ENCODE results near the gene ATPAF1.

ATPAF1 gene

DNA sequence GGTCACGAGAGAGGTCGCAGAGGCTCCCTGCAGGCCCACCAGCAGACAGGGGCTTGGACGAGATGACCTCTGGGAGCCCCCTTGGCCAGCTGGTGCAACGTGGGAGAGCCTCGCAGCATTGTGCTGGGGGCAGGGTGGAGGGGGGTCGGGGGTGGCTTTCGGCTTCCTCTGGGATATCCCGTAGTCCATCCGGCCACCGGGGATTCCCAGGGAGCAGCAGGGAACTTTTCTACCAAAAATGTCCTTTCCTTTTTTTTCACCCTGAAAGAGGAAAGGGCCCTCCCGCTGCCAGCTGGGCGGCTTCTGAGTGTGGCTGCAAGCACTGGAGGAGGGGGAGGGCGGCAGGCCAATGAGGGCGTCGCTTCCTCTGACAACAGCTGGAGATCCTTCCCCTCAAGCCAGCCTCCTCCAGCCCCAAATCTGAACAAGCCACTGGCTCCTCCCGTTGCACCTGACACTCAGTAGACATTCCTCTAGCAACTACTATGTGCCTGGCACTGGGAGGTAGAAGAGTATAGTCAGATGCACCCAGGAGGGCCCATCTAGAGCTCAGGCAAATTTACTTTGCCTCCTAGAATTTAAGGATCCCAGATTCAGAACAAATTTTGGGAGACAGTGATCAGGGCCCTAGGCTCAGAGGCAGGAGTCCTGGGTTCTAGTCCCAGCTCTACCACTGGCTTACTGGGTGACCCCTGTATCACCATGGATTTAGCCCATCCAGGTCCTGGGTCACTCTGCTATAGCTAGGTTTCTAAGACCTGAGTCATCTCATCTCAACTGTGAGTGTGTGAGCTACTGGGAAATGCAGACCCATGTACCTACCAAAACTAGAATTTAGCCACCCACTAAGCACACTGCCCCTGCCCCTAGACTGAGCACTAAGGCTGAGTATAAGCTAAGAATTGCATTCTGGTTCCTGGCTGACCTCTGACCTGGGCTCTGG is 54.2 kb downstream of the ATPAF1 start:
- H2BK120ac ChIP-seq (ENCODE audit: low read depth, low read length), result no peak overlapping the region
- peaks cover 0 to 13% (median 5%) of the 10 kb centered on the region in 3 experiments for H3K27me3 ChIP-seq (ENCODE audit: control insufficient read depth in 3 of 3, insufficient read depth in 3 of 3, low read depth in 1 of 3, low read length in 3 of 3)
- no peak overlapping the region for H3K4ac ChIP-seq (ENCODE audit: low read length)
- peak overlapping the region; percentile 97 for H2AK5ac ChIP-seq (ENCODE audit: low read depth, low read length)
- no peak overlapping the region for H3K9ac ChIP-seq (ENCODE audit: low read depth, low read length, poor library complexity)
- H3K14ac ChIP-seq (ENCODE audit: low read length), result no peak overlapping the region
- H3K4me2 ChIP-seq (ENCODE audit: insufficient read depth, low read length, poor library complexity, severe bottlenecking), result peak overlapping the region; percentile 41
- no peak overlapping the region for H2BK12ac ChIP-seq (ENCODE audit: low read length)
- H3K9me3 ChIP-seq (replicated peaks in 1 of 2; ENCODE audit: control insufficient read depth in 2 of 2, insufficient read depth in 1 of 2, low read depth in 1 of 2, low read length in 2 of 2), result no peaks in the 10 kb centered on the region
- peak overlapping the region; percentile 97 for H2BK15ac ChIP-seq (ENCODE audit: low read length)
- H3K36me3 ChIP-seq (replicated peaks in 1 of 2; ENCODE audit: control insufficient read depth in 2 of 2, insufficient read depth in 2 of 2, low read length in 2 of 2), result no peaks in the 10 kb centered on the region
- H3K79me1 ChIP-seq (ENCODE audit: low read depth, low read length), result no peaks in the 10 kb centered on the region
- H2AFZ ChIP-seq (ENCODE audit: low read length), result peak overlapping the region; percentile 81
- DNase-seq (ENCODE audit: low spot score), result peak; percentile 41
- WGBS, 2 donors (ENCODE audit: extremely low coverage in 2 of 2, insufficient read length in 2 of 2, insufficient replicate concordance in 1 of 2), result no CpG with 5 or more reads among the region's 16 CpGs
- H3K4me3 ChIP-seq (ENCODE audit: low read length in 2 of 2), result peak overlapping the region in 1 of 2 donors; percentile 6
- H4K8ac ChIP-seq (ENCODE audit: low read depth, low read length), result no peak overlapping the region
- peak overlapping the region; percentile 92 for H3K18ac ChIP-seq (ENCODE audit: low read length)
- H3K27ac ChIP-seq (replicated peaks; ENCODE audit: low read length), result peak overlapping the region; percentile 86
- no peak overlapping the region for H3K23ac ChIP-seq (ENCODE audit: low read depth, low read length, poor library complexity)
- H4K91ac ChIP-seq (ENCODE audit: low read depth, low read length, poor library complexity), result no peak overlapping the region
- H2BK5ac ChIP-seq (ENCODE audit: low read length), result peak overlapping the region; percentile 92
- peaks cover 20 to 26% of the 10 kb centered on the region in 2 donors for H3K4me1 ChIP-seq (ENCODE audit: control insufficient read depth in 2 of 2, insufficient read depth in 1 of 2, low read depth in 1 of 2, low read length in 2 of 2)

DNA sequence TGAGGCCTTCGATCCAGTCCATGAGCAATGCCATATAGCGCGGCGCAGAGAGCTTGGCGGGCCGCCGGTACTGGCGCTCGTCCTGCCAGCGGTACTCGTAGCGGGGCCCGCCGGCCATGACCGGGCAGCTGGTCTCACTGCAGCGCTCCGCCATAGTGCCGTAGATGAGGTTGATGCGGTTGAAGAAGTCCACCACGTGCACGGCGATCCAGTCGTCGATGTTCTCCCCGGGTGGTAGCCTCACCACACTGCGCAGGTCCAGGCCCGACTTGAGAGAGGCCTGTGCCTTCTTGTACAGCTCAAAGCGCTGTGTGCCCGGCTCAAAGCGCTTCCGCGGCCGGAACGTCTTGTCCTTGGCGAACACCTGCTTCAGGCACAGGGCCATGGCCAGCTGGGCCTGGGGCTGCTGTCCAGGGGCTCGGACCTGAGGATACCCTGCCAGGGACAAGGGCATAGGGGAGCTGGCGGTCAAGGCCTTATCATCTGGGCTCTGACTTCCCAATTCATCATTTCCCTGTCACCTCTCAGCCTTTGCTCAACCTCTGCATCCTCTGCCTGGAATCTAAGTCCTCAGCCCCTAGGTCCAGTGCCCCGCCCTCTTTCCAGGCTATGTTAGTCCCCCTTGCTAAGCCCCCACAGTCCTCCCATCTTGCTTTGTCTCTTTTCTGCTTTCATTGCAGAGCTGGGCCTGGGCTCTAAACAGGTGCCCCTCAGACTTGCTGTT is 55.1 kb downstream of the ATPAF1 start:
- Histone ChIP-seq H3K27ac (replicated peaks; ENCODE audit: low read length) (peak overlapping the region; percentile 86), H3K18ac (ENCODE audit: low read length) (peak overlapping the region; percentile 93), H2AFZ (ENCODE audit: low read length) (peak overlapping the region; percentile 81), H4K91ac (ENCODE audit: low read depth, low read length, poor library complexity) (no peak overlapping the region), H3K79me1 (ENCODE audit: low read depth, low read length) (no peaks in the 10 kb centered on the region), H2BK5ac (ENCODE audit: low read length) (peak overlapping the region; percentile 92), H3K36me3 (replicated peaks in 1 of 2; ENCODE audit: control insufficient read depth in 2 of 2, insufficient read depth in 2 of 2, low read length in 2 of 2) (no peaks in the 10 kb centered on the region), H3K23ac (ENCODE audit: low read depth, low read length, poor library complexity) (peak overlapping the region; percentile 31), H3K9ac (ENCODE audit: low read depth, low read length, poor library complexity) (peak overlapping the region; percentile 61), H2BK15ac (ENCODE audit: low read length) (peak overlapping the region; percentile 97), H3K4me1 (ENCODE audit: control insufficient read depth in 2 of 2, insufficient read depth in 1 of 2, low read depth in 1 of 2, low read length in 2 of 2) (peaks cover 20 to 26% of the 10 kb centered on the region in 2 donors), H2BK120ac (ENCODE audit: low read depth, low read length) (peak overlapping the region; percentile 12), H3K4me3 (ENCODE audit: low read length in 2 of 2) (no peak overlapping the region), H3K9me3 (replicated peaks in 1 of 2; ENCODE audit: control insufficient read depth in 2 of 2, insufficient read depth in 1 of 2, low read depth in 1 of 2, low read length in 2 of 2) (no peaks in the 10 kb centered on the region), H3K4me2 (ENCODE audit: insufficient read depth, low read length, poor library complexity, severe bottlenecking) (peak overlapping the region; percentile 41), H3K4ac (ENCODE audit: low read length) (peak overlapping the region; percentile 97), H3K14ac (ENCODE audit: low read length) (peak overlapping the region; percentile 57), H4K8ac (ENCODE audit: low read depth, low read length) (no peak overlapping the region), H2BK12ac (ENCODE audit: low read length) (peak overlapping the region; percentile 95), H2AK5ac (ENCODE audit: low read depth, low read length) (peak overlapping the region; percentile 97), H3K27me3 (ENCODE audit: control insufficient read depth in 3 of 3, insufficient read depth in 3 of 3, low read depth in 1 of 3, low read length in 3 of 3) (peaks cover 0 to 10% (median 5%) of the 10 kb centered on the region in 3 experiments)
- no CpG with 5 or more reads among the region's 38 CpGs for WGBS, 2 donors (ENCODE audit: extremely low coverage in 2 of 2, insufficient read length in 2 of 2, insufficient replicate concordance in 1 of 2)
- peak; percentile 37 for DNase-seq (ENCODE audit: low spot score)

DNA sequence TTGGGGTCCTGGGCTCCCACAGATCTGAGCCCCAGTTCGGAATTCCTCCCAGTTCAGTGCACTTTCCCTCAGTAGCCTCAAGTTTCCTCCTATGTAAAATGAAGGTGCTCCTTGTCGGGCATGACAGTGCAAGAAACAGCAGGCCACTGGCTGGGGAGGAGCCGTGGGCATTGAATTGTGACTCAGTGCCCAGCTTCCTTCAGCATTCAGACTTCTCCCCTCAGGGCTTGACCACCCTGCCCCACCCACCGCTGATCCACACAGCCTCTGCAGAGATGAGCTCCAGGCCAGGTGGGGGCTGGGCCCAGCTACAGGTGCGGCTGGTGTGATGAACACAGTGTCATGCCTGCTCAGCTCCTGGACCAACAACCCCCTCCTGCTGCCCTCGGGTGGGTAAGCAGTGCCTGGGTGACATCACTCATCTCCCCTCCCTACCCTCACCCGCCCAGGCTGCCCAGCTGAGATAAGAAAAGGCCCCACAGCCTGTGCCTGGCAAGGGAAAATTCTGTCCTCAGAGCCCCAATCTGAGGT is 56.4 kb downstream of the ATPAF1 start:
- Histone ChIP-seq H3K4me1 (ENCODE audit: control insufficient read depth in 2 of 2, insufficient read depth in 1 of 2, low read depth in 1 of 2, low read length in 2 of 2) (peaks cover 20 to 23% of the 10 kb centered on the region in 2 donors), H4K91ac (ENCODE audit: low read depth, low read length, poor library complexity) (peak overlapping the region; percentile 12), H3K4me3 (ENCODE audit: low read length in 2 of 2) (no peak overlapping the region), H3K27ac (replicated peaks; ENCODE audit: low read length) (no peak overlapping the region), H2BK120ac (ENCODE audit: low read depth, low read length) (no peak overlapping the region), H3K4me2 (ENCODE audit: insufficient read depth, low read length, poor library complexity, severe bottlenecking) (no peak overlapping the region), H3K18ac (ENCODE audit: low read length) (peak overlapping the region; percentile 78), H3K23ac (ENCODE audit: low read depth, low read length, poor library complexity) (no peak overlapping the region), H3K9me3 (replicated peaks in 1 of 2; ENCODE audit: control insufficient read depth in 2 of 2, insufficient read depth in 1 of 2, low read depth in 1 of 2, low read length in 2 of 2) (no peaks in the 10 kb centered on the region), H4K8ac (ENCODE audit: low read depth, low read length) (no peak overlapping the region), H3K4ac (ENCODE audit: low read length) (no peak overlapping the region), H2BK15ac (ENCODE audit: low read length) (peak overlapping the region; percentile 83), H3K27me3 (ENCODE audit: control insufficient read depth in 3 of 3, insufficient read depth in 3 of 3, low read depth in 1 of 3, low read length in 3 of 3) (no peaks in the 10 kb centered on the region), H3K14ac (ENCODE audit: low read length) (no peak overlapping the region), H3K36me3 (replicated peaks in 1 of 2; ENCODE audit: control insufficient read depth in 2 of 2, insufficient read depth in 2 of 2, low read length in 2 of 2) (no peaks in the 10 kb centered on the region), H3K9ac (ENCODE audit: low read depth, low read length, poor library complexity) (no peak overlapping the region), H2BK5ac (ENCODE audit: low read length) (no peak overlapping the region), H2AFZ (ENCODE audit: low read length) (no peak overlapping the region), H2AK5ac (ENCODE audit: low read depth, low read length) (peak overlapping the region; percentile 2), H2BK12ac (ENCODE audit: low read length) (no peak overlapping the region), H3K79me1 (ENCODE audit: low read depth, low read length) (no peaks in the 10 kb centered on the region)
- WGBS, 2 donors (ENCODE audit: extremely low coverage in 2 of 2, insufficient read length in 2 of 2, insufficient replicate concordance in 1 of 2), result no CpG with 5 or more reads among the region's 7 CpGs
- no peak for DNase-seq (ENCODE audit: low spot score)

Measured in neuronal stem cell (in vitro differentiated cells).